IMR-90 (cell line): ENCODE results near the gene TAF3.

ENCODE experiments used
- MAZ ChIP-seq: IDR thresholded peaks from 2 replicates; pipeline ENCODE4 v1.6.1; 2012; ENCODE audit warnings: low read depth, mild to moderate bottlenecking, low read length, improper control_type of control experiment, moderate library complexity, borderline replicate concordance
- POLR2A ChIP-seq: IDR thresholded peaks from 2 replicates; pipeline ENCODE4 v1.6.1; 2012; ENCODE audit warnings: mild to moderate bottlenecking, low read depth, low read length
- RAD21 ChIP-seq: IDR thresholded peaks from 2 replicates; pipeline ENCODE4 v1.6.1; 2012; ENCODE audit warnings: low read length, improper control_type of control experiment
- SMC3 ChIP-seq: fragments of 150-350 bp; IDR thresholded peaks from 2 replicates; pipeline ENCODE4 v1.6.1; 2016; ENCODE audit warnings: low read depth, mild to moderate bottlenecking, antibody characterized with exemption, low read length, moderate library complexity
- TF ChIP-seq, protein P1 (sequence below): conservative IDR thresholded peaks from 2 replicates; pipeline ENCODE4 v1.5.1; 2012; ENCODE audit warnings: mild to moderate bottlenecking, low read depth, low read length, improper control_type of control experiment

DNA sequence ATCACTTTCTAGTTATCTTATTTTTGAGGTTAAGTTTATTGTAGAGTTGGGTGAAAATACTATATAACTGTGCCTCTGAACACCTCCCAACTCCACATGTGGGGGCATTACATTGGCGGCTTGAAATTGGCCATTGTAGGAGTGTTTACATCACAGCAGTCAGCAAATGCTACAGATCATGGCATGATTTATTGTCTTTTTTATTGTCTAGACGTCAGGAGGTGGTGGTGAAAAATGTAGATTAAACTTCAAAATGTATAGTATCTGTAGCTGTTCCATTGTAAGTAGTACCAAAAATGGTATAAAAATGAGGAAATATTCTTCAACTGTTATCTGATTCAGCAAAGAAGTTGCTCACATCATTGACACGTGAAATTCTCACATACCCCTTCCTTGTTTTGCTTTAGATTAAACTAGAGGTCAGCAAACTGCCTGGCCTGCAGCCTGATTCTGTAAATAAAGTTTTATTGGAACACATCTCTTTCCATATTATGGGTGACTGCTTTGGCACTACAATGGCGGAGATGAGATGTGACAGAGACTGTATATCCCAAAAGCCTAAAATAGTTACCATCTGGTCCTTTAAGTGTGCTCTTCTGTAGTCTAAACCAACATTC, 35.0 kb downstream of the TAF3 start:
- TF ChIP-seq POLR2A (no peak), SMC3 (no peak), RAD21 (no peak), MAZ (no peak)
- TF ChIP-seq, protein P1, sequence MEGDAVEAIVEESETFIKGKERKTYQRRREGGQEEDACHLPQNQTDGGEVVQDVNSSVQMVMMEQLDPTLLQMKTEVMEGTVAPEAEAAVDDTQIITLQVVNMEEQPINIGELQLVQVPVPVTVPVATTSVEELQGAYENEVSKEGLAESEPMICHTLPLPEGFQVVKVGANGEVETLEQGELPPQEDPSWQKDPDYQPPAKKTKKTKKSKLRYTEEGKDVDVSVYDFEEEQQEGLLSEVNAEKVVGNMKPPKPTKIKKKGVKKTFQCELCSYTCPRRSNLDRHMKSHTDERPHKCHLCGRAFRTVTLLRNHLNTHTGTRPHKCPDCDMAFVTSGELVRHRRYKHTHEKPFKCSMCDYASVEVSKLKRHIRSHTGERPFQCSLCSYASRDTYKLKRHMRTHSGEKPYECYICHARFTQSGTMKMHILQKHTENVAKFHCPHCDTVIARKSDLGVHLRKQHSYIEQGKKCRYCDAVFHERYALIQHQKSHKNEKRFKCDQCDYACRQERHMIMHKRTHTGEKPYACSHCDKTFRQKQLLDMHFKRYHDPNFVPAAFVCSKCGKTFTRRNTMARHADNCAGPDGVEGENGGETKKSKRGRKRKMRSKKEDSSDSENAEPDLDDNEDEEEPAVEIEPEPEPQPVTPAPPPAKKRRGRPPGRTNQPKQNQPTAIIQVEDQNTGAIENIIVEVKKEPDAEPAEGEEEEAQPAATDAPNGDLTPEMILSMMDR, result no peak
